NCI-H1048 (cell line): ENCODE results near the gene ZFYVE28.

ENCODE experiments used
- DNase-seq: peaks from one replicate; lab custom pipeline; 2025; lab: John Stamatoyannopoulos, UW

The ZFYVE28 gene

DNA sequence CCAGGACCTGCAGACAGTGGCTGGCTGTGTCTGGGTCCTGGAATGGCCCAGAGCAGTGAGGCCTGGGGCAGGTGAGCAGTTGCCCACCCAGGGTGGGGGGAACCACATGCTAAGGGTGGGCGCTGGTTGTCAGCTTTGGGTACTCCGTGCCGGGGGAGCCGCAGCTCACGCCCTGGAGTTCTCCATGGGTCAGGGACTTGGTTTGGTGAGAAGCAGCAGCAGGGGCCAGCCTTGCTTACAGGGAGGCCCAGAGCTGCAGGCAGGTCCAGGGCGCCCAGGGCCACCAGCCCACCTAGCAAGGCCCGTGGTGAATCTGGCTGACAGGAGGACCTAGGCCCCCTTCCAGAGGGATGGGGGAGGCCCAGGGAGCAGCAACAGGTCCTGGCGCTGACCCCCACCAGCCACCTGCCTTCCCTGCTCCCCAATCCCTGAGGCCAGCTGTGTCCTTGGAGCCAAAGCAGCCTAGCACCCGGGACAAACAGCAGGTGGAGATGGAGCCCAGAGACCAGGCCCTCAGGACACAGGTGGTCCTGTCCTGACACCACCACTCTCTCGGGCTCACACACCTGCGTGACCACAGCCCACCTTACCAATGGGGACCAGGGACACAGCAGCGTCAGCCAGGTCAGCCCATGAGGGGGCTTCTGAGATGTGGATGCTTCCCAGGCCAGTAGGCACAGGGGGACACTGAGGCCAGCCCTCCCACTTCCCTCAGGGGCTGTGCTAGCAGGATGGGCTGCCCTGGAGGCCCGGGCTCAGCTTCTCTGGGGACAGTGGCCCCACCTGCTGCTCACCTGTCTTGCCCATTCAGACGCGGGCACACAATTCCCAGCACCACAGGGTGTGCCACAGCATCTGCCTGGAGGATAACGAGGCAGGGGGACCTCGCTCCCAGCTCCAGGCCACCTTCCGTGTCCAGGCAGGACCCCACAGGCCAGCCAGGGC, 160.1 kb downstream of the ZFYVE28 start:
- DNase-seq = no peak

DNA sequence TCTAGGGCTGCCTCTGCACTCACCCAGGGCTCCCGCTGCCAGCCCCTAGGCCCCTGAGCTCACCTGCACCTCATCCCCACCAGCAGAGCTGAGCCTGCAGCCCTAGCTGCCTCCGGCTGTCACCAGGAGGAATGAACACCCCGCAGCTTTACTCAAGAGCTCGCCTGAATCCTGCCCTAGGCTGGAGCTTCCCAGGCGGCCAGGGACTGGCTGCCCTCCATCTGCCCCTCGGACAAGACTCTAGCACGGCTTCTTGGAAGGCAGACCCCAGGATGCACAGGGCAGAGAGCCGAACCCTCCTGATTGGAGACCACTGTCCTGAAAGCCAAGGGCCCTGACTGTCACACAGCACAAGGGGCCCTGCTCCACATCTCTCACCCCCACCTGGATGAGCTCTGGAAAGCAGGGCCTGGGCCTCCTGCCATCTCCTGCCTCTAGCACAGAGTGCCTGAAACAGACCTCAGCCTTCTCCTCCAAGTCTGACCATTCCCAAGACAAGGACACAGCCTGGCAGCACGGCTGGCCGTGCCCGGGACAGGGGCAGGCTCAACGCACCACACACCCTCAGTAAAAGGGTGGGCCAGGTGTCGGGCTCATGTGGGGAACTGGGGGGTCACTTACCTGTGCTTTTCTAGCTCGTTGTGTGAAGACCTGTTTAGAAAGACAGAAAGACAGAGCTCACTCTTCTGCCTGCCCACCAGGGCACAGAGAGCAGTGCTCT, 160.9 kb downstream of the ZFYVE28 start:
- DNase-seq = no peak

- DNase-seq = no peak
Observed at GRCh38 chr4:2256781-2257191, 161.7 kb downstream of the ZFYVE28 start.

- DNase-seq = no peak
Observed at GRCh38 chr4:2256156-2256731, 162.2 kb downstream of the ZFYVE28 start.

- no peak for DNase-seq
Observed at GRCh38 chr4:2255501-2256155, 162.8 kb downstream of the ZFYVE28 start.

GRCh38 chr4:2254665-2255500, 163.6 kb downstream of the ZFYVE28 start:
- DNase-seq = no peak

GRCh38 chr4:2253160-2254084, 165.0 kb downstream of the ZFYVE28 start:
- no peak for DNase-seq

- no peak for DNase-seq
Observed at GRCh38 chr4:2252530-2253091, 165.8 kb downstream of the ZFYVE28 start.

DNA sequence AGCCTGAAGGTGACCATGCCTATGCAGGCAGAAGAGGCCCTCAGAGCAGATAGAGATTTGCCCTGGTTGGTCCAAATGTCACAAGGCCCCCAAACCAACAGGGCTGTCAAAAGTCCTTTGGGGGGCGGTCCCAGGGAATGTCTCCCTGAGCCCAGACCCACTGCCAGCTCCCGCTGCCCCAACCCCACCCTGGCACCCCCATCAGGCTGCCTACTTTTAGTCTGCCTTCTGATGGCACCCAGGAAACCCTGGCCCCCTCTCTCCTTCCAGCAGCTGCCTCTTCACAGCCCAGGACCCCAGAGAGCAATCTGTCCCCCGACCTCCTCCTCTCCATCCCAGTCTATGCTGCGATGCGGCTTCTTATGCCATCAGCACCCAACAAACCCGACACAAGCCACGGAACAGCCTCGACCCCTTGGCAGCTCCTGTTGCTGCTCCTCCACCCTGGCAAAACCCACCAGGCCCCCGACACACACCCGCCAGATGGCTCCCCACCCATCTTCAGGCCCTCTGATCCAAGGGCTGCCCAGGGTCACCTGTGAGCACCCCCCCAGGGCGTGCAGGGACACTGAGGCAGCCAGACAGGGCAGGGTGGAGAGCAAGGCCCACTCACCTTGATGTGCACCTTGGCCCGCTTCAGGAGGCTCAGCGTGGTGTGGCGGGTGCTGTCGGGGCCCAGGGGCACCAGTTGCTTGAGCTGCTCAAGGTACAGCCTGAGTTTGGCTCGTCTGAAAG, 166.5 kb downstream of the ZFYVE28 start:
- no peak for DNase-seq

DNA sequence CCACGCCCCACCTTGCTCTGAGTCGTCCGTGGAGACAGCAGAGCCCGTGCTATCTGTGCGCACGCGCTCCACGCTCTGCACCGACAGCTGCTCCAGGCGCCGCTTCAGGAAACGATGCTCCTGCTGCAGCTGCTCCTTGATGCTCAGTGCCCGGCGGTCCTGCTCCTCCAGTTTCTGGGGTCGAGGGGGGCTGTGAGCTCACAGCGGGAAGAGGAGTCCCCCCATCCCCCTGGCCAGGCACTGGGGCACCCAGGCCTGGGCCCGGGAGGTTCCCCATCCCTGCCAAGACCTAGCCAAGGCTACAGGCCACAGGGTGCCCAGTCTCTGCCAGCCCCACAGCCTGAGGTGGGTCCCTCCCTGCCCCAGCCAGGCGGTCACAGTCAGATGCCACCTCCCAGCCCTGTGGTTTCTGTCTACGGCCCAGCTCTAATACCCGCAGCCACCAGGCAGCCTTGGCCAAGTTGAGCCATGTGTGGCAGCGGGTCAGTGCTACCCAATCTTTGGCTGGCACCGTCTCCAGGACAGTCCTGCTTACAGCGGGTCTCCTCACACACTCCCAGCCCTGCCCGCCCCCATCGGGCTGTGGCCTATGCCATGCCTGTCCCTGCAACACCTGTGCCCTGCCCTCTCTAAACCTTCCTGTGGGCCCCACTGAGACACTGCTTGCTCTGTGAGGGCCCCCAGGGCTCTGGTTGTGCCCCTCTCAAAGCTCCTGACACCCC, 167.2 kb downstream of the ZFYVE28 start:
- DNase-seq = no peak

DNA sequence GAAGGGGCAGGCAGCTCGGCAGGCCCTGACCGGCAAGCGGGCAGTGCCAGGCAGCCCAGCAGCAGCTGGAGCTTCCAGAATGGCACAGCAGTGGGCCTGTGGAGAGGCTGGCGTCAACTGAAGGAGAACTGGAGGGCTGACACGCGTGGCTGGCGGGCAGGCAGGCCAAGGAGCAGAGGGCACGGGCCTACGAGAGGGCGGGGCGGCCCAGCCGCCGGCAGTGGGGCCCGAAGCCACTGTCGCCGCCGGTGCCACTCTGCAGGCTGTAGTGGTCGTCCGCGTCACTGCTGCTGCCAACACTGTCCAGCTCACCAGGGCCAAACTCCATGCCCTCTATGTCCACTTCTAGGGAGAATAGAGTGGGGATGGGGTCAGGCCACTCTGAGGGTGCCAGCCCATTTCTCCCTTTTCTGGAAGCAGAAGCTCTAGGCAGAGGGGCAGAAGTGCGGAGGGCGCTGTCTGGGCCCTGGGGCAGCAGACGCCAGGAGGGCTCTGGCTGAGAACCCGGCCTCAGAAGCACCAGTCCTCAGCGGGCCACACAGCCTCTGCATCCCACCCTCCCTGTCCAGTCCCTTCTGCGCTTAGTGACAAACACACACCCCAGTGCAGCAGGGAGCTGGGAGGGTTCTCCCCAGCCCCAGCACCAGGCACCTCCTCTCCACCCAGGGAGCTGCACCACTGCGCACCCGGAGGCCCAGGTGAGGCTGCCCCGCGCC, 167.9 kb downstream of the ZFYVE28 start:
- no peak for DNase-seq

DNA sequence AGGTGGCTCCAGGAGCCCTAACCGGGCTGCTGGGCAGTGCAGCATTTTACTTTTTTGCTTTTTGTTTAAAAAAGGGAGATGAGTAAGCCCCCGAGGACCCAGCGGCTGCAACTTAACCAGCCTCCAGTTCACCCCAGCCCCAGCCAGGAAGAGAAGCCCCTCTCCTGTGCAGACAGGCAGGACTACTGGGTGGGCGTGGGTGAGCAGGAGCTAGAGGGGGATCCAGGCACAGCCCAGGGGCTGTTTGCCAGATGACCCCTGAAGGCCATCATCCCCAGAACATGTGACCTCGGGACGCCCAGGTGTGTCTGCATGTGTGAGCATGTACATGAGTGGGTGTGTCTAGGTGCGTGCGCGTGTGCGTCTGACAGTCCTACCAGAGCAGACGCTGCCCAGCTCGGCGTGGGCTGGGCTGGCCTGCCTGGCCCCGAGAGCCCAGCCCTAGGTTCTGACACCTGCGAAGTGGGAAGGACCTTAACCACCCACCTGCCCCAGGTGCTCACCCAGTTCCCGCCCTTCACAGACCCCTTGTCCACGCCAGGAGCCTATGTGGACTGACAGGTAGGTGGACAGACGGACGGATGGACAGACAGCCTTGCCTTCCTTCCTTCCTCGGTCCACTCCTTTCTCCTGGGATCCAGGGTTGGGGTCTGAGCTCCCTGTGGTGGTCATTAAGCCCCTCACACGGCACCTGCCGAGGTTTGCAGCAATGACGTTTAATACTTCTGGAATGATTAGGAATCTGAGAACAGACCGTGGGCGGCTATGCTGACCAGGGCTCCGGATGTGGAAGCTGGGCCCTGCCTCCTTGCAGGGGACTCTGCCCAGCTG, 168.7 kb downstream of the ZFYVE28 start:
- DNase-seq = no peak

- DNase-seq = no peak
Observed at GRCh38 chr4:2248821-2249261, 169.6 kb downstream of the ZFYVE28 start.

- no peak for DNase-seq
Observed at GRCh38 chr4:2248044-2248780, 170.2 kb downstream of the ZFYVE28 start.

DNA sequence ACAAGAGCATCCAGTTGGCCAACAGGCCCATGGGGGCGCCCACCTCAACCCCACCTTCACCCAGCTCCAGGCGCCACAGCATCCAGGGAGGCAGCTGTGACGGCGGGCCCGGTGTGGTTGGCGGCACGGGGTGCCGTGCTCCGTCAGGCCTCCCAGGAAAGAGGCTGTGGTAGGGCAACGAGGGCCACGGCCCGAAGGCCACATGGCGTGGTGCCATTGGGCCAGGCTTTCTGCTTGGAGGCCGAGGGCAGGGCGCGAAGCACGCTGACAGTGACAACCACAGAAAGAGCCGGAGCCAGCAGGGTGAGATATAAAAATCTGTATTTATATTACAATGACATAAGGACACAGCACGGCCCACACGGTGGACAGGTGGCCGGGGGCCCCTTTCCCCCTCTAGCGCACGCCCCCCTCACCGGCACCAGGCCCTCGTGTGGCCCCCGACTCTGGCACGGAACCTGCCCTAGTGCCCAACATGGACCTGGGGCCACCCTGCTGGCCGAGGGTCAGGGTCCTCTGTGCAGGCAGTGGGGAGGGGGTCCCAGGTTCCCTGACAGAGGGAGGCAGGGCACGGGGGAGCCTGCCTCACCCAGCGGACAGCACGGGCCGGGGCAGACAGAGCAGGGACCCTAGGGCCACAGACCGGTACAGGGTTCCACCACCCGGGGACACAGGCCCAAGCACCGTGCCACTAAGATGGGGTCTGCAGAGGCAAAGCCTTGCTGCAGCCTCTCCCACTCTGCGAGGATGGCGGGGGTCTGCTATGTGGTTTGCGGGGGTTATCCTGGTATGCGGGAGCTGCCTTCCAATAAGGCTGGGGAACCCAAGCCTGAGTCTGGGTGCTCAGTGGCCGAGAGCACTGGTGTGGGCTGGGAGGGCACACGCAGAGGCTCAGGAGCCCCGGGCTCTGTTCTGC, 171.1 kb downstream of the ZFYVE28 start:
- no peak for DNase-seq
